SK-N-SH (cell line): ENCODE data around the gene PDK2. TPM values are rescaled to one million over a fixed set of nuclear protein-coding genes. Genes with fewer than 3 reads are reported as not detected.
A peak's percentile ranks its signal among the peaks of the same experiment; 100 is the strongest.

Source experiments
- CTCF ChIA-PET: fragments of 300-600, 350-600 bp; formaldehyde crosslinking; extraction: SDS; loops from one replicate; lab custom pipeline; 2021; lab: Yijun Ruan, JAX
- POLR2A ChIA-PET: fragments of 350-600 bp; sonication (Branson Sonifier 250); formaldehyde crosslinking; extraction: SDS; loops from one replicate; lab custom pipeline; 2020; ENCODE audit warnings: antibody characterized with exemption, inconsistent platforms; lab: Yijun Ruan, JAX
- DNase-seq: peaks from one replicate; pipeline ENCODE4 v3.0.0; 2012
- H2AFZ ChIP-seq: fragments of 200-600 bp; sonication (generic); 2 replicates; pipeline ENCODE4 v1.8.1; 2016; ENCODE audit warnings: antibody characterized with exemption, mild to moderate bottlenecking, low read depth
- H3F3A ChIP-seq: fragments of 200-600 bp; sonication (generic); replicated peaks from 2 replicates; pipeline ENCODE3; 2016; ENCODE audit warnings: antibody characterized with exemption, mild to moderate bottlenecking; ENCODE audit not compliant: insufficient read depth
- H3K27ac ChIP-seq, 2 experiments: fragments of 200-500 bp in 1 of 2; fragments of 200-600 bp in 1 of 2; sonication (Bioruptor generic) in 1 of 2; sonication (generic), shearing (Covaris generic) in 1 of 2; 2 replicates each; pipeline versions ENCODE4 v1.5.1 to v1.6.1; 2014 to 2016; ENCODE audit warnings: low read depth in 2 of 2, inconsistent platforms in 1 of 2, low read length in 1 of 2, mild to moderate bottlenecking in 1 of 2, mixed read lengths in 1 of 2
- H3K27me3 ChIP-seq: fragments of 200-600 bp; sonication (generic), shearing (Covaris generic); 2 replicates; pipeline ENCODE4 v1.6.1; 2016; ENCODE audit warnings: mixed run types; ENCODE audit not compliant: insufficient read depth
- H3K36me3 ChIP-seq, 2 experiments: fragments of 200-500 bp in 1 of 2; fragments of 200-600 bp in 1 of 2; sonication (Bioruptor generic) in 1 of 2; sonication (generic) in 1 of 2; replicated peaks in 1 of 2; 2 replicates each; pipeline versions ENCODE3 to v1.5.1; 2014 to 2016; ENCODE audit warnings: low read length in 1 of 2, mild to moderate bottlenecking in 1 of 2; ENCODE audit not compliant: insufficient read depth in 2 of 2, control insufficient read depth in 1 of 2
- H3K4me1 ChIP-seq, 2 experiments: fragments of 200-500 bp in 1 of 2; fragments of 200-600 bp in 1 of 2; sonication (Bioruptor generic) in 1 of 2; sonication (generic), shearing (Covaris generic) in 1 of 2; 2 replicates each; pipeline versions ENCODE4 v1.5.1 to v1.6.1; 2014 to 2016; ENCODE audit warnings: low read depth in 1 of 2, low read length in 1 of 2, mixed run types in 1 of 2; ENCODE audit not compliant: insufficient read depth in 2 of 2, control insufficient read depth in 1 of 2
- H3K4me2 ChIP-seq: fragments of 200-600 bp; sonication (generic), shearing (Covaris generic); 2 replicates; pipeline ENCODE4 v1.6.1; 2017; ENCODE audit warnings: mixed run types
- H3K4me3 ChIP-seq, 2 experiments: fragments of 200-500 bp in 1 of 2; fragments of 200-600 bp in 1 of 2; sonication (Bioruptor generic) in 1 of 2; sonication (generic), shearing (Covaris generic) in 1 of 2; 2 replicates each; pipeline versions ENCODE4 v1.5.1 to v1.8.1; 2014 to 2016; ENCODE audit warnings: low read depth in 2 of 2, inconsistent platforms in 1 of 2, low read length in 1 of 2, mild to moderate bottlenecking in 1 of 2, mixed read lengths in 1 of 2, moderate library complexity in 1 of 2
- H3K79me2 ChIP-seq: fragments of 200-600 bp; sonication (generic); 2 replicates; pipeline ENCODE4 v1.8.1; 2017; ENCODE audit warnings: mild to moderate bottlenecking; ENCODE audit not compliant: insufficient read depth
- H3K9ac ChIP-seq: fragments of 200-600 bp; sonication (generic); 2 replicates; pipeline ENCODE4 v1.6.1; 2017; ENCODE audit warnings: mixed run types
- H3K9me2 ChIP-seq: fragments of 200-600 bp; sonication (generic); 2 replicates; pipeline ENCODE4 v1.6.1; 2017; ENCODE audit warnings: mixed run types
- H3K9me3 ChIP-seq: fragments of 200-600 bp; sonication (generic); 2 replicates; pipeline ENCODE4 v1.6.1; 2017; ENCODE audit warnings: mixed run types, mild to moderate bottlenecking, moderate library complexity
- H4K20me1 ChIP-seq: fragments of 200-600 bp; sonication (generic); 2 replicates; pipeline ENCODE4 v1.6.1; 2017; ENCODE audit warnings: mild to moderate bottlenecking, mixed run types; ENCODE audit not compliant: insufficient read depth
- CHD2 ChIP-seq: fragments of 150-350 bp; IDR thresholded peaks from 2 replicates; pipeline ENCODE4 v1.6.1; 2018; ENCODE audit warnings: low read length; ENCODE audit not compliant: partially characterized antibody
- ELF1 ChIP-seq: IDR thresholded peaks from 2 replicates; pipeline ENCODE4 v1.4.0; 2012
- FOSL2 ChIP-seq: IDR thresholded peaks from 2 replicates; pipeline ENCODE4 v1.4.0; 2012; ENCODE audit warnings: low read depth, mild to moderate bottlenecking, moderate library complexity, borderline replicate concordance
- FOXJ3 ChIP-seq: sonication (generic); formaldehyde crosslinking; IDR thresholded peaks from 2 replicates; pipeline ENCODE4 v1.5.1; 2020; ENCODE audit warnings: mild to moderate bottlenecking, missing genetic modification reagents
- GABPA ChIP-seq: IDR thresholded peaks from 2 replicates; pipeline ENCODE4 v1.4.0; 2012; ENCODE audit warnings: low read depth, mild to moderate bottlenecking
- JUND ChIP-seq: IDR thresholded peaks from 2 replicates; pipeline ENCODE4 v1.4.0; 2012
- MEF2A ChIP-seq: IDR thresholded peaks from 2 replicates; pipeline ENCODE4 v1.4.0; 2012; ENCODE audit warnings: low read depth, borderline replicate concordance
- NFIC ChIP-seq: IDR thresholded peaks from 2 replicates; pipeline ENCODE4 v1.4.0; 2012; ENCODE audit warnings: borderline replicate concordance
- RAD21 ChIP-seq: IDR thresholded peaks from 2 replicates; pipeline ENCODE4 v1.6.1; 2012; ENCODE audit warnings: mild to moderate bottlenecking, low read length
- RCOR1 ChIP-seq: fragments of 150-350 bp; IDR thresholded peaks from 2 replicates; pipeline ENCODE4 v1.6.1; 2017; ENCODE audit warnings: antibody characterized with exemption, low read length
- RFX5 ChIP-seq: IDR thresholded peaks from 2 replicates; pipeline ENCODE4 v1.6.1; 2012; ENCODE audit warnings: mild to moderate bottlenecking, improper control_type of control experiment, low read length
- RXRA ChIP-seq: IDR thresholded peaks from 2 replicates; pipeline ENCODE4 v1.4.0; 2012; ENCODE audit warnings: low read depth, mild to moderate bottlenecking, borderline replicate concordance
- TAF1 ChIP-seq: IDR thresholded peaks from 2 replicates; pipeline ENCODE4 v1.6.1; 2012; ENCODE audit warnings: low read depth, mild to moderate bottlenecking, low read length, moderate library complexity, borderline replicate concordance
- TEAD4 ChIP-seq: IDR thresholded peaks from 2 replicates; pipeline ENCODE4 v1.4.0; 2012; ENCODE audit warnings: mild to moderate bottlenecking, borderline replicate concordance; ENCODE audit not compliant: insufficient read depth
- WGBS: methylation state at CpG from one replicate; pipeline ENCODE4 v1.1.6; 2017; ENCODE audit warnings: low lambda C conversion rate; 5-methylcytosine and 5-hydroxymethylcytosine counted together
- polyA plus RNA-seq, 3 experiments: library from polyadenylated mRNA; depleted of rRNA; stranded (reverse); fragments of >200 nt; gene quantifications; 2 replicates each; pipeline ENCODE4 v1.2.3, GENCODE V29; 2012
- TF ChIP-seq, protein P1 (sequence below): IDR thresholded peaks from 2 replicates; pipeline ENCODE4 v1.6.1; 2012; ENCODE audit warnings: mild to moderate bottlenecking, low read depth, low read length, moderate library complexity
- TF ChIP-seq, protein P2 (sequence below): IDR thresholded peaks from 2 replicates; pipeline ENCODE4 v1.4.0; 2012; ENCODE audit warnings: low read depth, borderline replicate concordance
- TF ChIP-seq, protein P3 (sequence below): fragments of 150-350 bp; IDR thresholded peaks from 2 replicates; pipeline ENCODE4 v1.6.1; 2017; ENCODE audit warnings: antibody characterized with exemption, low read length, low read depth, borderline replicate concordance

Gene PDK2
- polyA plus RNA-seq, 1 of the 3 experiments (the other 2 are of a cell fraction): 124 TPM

DNA sequence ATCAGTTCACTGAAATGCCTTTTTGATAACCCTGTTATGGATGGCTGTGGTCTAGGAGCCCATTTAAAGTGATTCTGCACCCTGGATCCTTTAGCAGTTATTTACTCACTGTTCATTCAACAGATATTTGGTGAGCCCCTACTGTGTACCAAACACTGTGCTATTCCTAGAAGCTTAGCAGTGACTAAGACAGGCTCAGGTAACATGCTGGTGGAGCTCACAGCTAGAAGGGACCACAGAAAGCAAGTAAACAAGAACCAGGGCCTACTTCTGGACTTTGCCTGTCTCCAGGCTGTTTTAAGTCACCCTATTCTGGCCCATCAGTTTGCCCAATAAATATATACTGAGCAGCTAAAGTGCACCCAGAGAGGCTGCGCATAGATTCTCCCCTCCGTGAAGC lies 28.2 kb upstream of the PDK2 start:
- Histone ChIP-seq H3K4me1 (peaks cover 26 to 44% of the 10 kb centered on the region in 2 experiments), H3K27ac (peak overlapping the region in 1 of 2 experiments; percentile 100; a peak in 2 of 4 replicates), H3K36me3 (peaks cover 40 to 67% of the 10 kb centered on the region in 2 experiments), H3K4me2 (peak overlapping the region; percentile 96; the same call in 1 of the 2 replicates), H2AFZ (no peak overlapping the region), H3F3A (peaks cover 73% of the 10 kb centered on the region), H3K27me3 (no peaks in the 10 kb centered on the region), H3K9me2 (no peaks in the 10 kb centered on the region), H4K20me1 (peaks cover 33% of the 10 kb centered on the region), H3K79me2 (peaks cover 95% of the 10 kb centered on the region), H3K9ac (peak overlapping the region; percentile 98; the same call in 1 of the 2 replicates), H3K4me3 (no peak overlapping the region), H3K9me3 (no peaks in the 10 kb centered on the region)
- ChIA-PET CTCF (interaction anchor here (1.1 to 6.2 kb wide), 11 partner anchors 11 to 190 kb away, joined by 3 to 51 read pairs (median 6); partner anchors contain the start of genes ITGA3 and PDK2), POLR2A (interaction anchor here (1.2 kb wide), 1 partner anchor 27 kb away, joined by 3 read pairs; no protein-coding TSS in a partner anchor)
- TF ChIP-seq NFIC: no peak
- TF ChIP-seq RAD21: no peak
- TF ChIP-seq, protein P1, sequence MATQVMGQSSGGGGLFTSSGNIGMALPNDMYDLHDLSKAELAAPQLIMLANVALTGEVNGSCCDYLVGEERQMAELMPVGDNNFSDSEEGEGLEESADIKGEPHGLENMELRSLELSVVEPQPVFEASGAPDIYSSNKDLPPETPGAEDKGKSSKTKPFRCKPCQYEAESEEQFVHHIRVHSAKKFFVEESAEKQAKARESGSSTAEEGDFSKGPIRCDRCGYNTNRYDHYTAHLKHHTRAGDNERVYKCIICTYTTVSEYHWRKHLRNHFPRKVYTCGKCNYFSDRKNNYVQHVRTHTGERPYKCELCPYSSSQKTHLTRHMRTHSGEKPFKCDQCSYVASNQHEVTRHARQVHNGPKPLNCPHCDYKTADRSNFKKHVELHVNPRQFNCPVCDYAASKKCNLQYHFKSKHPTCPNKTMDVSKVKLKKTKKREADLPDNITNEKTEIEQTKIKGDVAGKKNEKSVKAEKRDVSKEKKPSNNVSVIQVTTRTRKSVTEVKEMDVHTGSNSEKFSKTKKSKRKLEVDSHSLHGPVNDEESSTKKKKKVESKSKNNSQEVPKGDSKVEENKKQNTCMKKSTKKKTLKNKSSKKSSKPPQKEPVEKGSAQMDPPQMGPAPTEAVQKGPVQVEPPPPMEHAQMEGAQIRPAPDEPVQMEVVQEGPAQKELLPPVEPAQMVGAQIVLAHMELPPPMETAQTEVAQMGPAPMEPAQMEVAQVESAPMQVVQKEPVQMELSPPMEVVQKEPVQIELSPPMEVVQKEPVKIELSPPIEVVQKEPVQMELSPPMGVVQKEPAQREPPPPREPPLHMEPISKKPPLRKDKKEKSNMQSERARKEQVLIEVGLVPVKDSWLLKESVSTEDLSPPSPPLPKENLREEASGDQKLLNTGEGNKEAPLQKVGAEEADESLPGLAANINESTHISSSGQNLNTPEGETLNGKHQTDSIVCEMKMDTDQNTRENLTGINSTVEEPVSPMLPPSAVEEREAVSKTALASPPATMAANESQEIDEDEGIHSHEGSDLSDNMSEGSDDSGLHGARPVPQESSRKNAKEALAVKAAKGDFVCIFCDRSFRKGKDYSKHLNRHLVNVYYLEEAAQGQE: no peak
- TF ChIP-seq RFX5: no peak
- TF ChIP-seq FOSL2: no peak
- no peak for TF ChIP-seq CHD2
- no peak for TF ChIP-seq ELF1
- no peak for TF ChIP-seq GABPA
- no peak for TF ChIP-seq TAF1
- no peak for TF ChIP-seq FOXJ3
- no peak for TF ChIP-seq TEAD4
- no peak for TF ChIP-seq JUND
- TF ChIP-seq, protein P2, sequence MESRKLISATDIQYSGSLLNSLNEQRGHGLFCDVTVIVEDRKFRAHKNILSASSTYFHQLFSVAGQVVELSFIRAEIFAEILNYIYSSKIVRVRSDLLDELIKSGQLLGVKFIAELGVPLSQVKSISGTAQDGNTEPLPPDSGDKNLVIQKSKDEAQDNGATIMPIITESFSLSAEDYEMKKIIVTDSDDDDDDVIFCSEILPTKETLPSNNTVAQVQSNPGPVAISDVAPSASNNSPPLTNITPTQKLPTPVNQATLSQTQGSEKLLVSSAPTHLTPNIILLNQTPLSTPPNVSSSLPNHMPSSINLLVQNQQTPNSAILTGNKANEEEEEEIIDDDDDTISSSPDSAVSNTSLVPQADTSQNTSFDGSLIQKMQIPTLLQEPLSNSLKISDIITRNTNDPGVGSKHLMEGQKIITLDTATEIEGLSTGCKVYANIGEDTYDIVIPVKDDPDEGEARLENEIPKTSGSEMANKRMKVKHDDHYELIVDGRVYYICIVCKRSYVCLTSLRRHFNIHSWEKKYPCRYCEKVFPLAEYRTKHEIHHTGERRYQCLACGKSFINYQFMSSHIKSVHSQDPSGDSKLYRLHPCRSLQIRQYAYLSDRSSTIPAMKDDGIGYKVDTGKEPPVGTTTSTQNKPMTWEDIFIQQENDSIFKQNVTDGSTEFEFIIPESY: no peak
- no peak for TF ChIP-seq RCOR1
- no peak for TF ChIP-seq RXRA
- TF ChIP-seq MEF2A: no peak
- TF ChIP-seq, protein P3, sequence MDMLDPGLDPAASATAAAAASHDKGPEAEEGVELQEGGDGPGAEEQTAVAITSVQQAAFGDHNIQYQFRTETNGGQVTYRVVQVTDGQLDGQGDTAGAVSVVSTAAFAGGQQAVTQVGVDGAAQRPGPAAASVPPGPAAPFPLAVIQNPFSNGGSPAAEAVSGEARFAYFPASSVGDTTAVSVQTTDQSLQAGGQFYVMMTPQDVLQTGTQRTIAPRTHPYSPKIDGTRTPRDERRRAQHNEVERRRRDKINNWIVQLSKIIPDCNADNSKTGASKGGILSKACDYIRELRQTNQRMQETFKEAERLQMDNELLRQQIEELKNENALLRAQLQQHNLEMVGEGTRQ: no peak
- 94% methylated on average over 2 of the region's 2 CpGs for WGBS
- no peak for DNase-seq
